HG03469 (cell line): ENCODE data around the gene KCNH2.

Experiments used
- ATAC-seq: cut with Tn5 transposase; IDR thresholded peaks from one replicate; pipeline ENCODE4 v1.9.1; 2021; ENCODE audit warnings: mild to moderate bottlenecking, moderate library complexity, moderate number of reproducible peaks; ENCODE audit not compliant: unreplicated experiment

Gene KCNH2

GRCh38 chr7:150950496-150951180, 27.5 kb downstream of the KCNH2 start:
- ATAC-seq: no peak

- ATAC-seq: no peak
Measured at GRCh38 chr7:150949971-150950491, 28.1 kb downstream of the KCNH2 start.

- ATAC-seq: no peak
Measured at GRCh38 chr7:150949564-150949963, 28.6 kb downstream of the KCNH2 start.

- ATAC-seq: no peak
Measured at GRCh38 chr7:150948791-150949251, 29.3 kb downstream of the KCNH2 start.

GRCh38 chr7:150947761-150948651, 30.1 kb downstream of the KCNH2 start:
- ATAC-seq: no peak

- ATAC-seq: no peak
Measured at GRCh38 chr7:150947241-150947745, 30.8 kb downstream of the KCNH2 start.

- no peak for ATAC-seq
Measured at GRCh38 chr7:150946421-150947240, 31.5 kb downstream of the KCNH2 start.

GRCh38 chr7:150945853-150946420, 32.2 kb downstream of the KCNH2 start:
- ATAC-seq: no peak

- ATAC-seq: no peak
Measured at GRCh38 chr7:150945171-150945852, 32.8 kb downstream of the KCNH2 start.

- ATAC-seq: no peak
Measured at GRCh38 chr7:150944066-150945042, 33.8 kb downstream of the KCNH2 start.

GRCh38 chr7:150943453-150943814, 34.7 kb downstream of the KCNH2 start:
- ATAC-seq: no peak

- no peak for ATAC-seq
Measured at GRCh38 chr7:150942591-150943452, 35.3 kb downstream of the KCNH2 start.

GRCh38 chr7:150942001-150942590, 36.0 kb downstream of the KCNH2 start:
- ATAC-seq: no peak

- ATAC-seq: no peak
Measured at GRCh38 chr7:150941351-150942000, 36.6 kb downstream of the KCNH2 start.

- no peak for ATAC-seq
Measured at GRCh38 chr7:150940431-150941102, 37.6 kb downstream of the KCNH2 start.

- ATAC-seq: no peak
Measured at GRCh38 chr7:150939466-150939865, 38.7 kb downstream of the KCNH2 start.
